Measurements from ENCODE around the gene MUC5B.

MUC5B gene

DNA sequence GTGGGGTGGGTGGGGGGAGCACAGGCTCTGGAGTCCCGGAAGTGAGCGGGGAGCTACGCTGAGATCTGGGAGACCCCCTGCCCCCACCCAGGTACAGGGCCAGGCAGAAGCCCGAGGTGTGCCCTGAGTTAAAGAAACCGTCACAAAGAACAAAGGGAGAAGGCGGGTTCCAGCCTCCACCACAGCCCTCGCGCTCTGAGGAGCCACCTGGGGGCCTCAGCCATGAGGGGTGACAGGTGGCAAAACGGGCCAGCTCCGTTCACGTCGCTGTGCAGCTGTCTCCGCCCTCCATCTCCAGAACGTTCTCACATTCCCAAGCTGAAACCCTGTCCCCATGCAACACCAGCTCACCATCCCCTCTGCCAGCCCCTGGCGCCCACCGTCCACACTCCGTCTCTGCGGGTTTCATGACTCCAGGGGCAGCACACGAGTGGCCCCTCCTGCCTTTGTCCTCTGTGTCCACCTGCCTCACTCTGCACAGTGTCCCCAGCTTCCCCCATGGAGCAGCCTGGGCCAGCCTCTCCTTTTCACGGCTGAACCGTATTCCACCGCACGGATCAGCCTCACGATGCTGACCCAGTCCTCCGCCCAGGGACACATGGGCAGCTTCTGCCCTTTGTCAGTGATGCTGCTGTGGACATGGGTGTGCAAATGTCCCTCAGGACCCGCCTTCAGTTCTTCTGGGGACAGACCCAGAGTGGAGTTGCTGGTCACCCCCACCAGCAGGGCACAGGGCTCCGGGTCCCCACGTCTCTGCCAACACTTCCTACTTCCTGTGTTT lies 1.7 kb upstream of the MUC5B start:
- Histone ChIP-seq H3K9me3 (ENCODE audit: low read length) (no peaks in the 10 kb centered on the region), H3K9ac (ENCODE audit: low read length) (no peak overlapping the region), H3K9me2 (ENCODE audit: low read depth, low read length) (no peaks in the 10 kb centered on the region), H2AFZ (ENCODE audit: low read length) (no peak overlapping the region), H3K4me3 (ENCODE audit: low read depth, low read length, poor library complexity, severe bottlenecking) (no peak overlapping the region), H4K20me1 (ENCODE audit: insufficient read depth, low read length) (no peaks in the 10 kb centered on the region), H3K79me2 (ENCODE audit: insufficient read depth, low read length) (no peaks in the 10 kb centered on the region), H3F3A (ENCODE audit: insufficient read depth, low read length) (no peaks in the 10 kb centered on the region), H3K4me2 (ENCODE audit: low read length) (no peak overlapping the region), H3K4me1 (ENCODE audit: insufficient read depth, low read length, severe bottlenecking) (no peaks in the 10 kb centered on the region), H3K27ac (ENCODE audit: low read depth, low read length, poor library complexity, severe bottlenecking) (no peak overlapping the region), H3K27me3 (ENCODE audit: insufficient read depth, low read length) (no peaks in the 10 kb centered on the region), H3K36me3 (ENCODE audit: insufficient read depth, low read length) (no peaks in the 10 kb centered on the region)
- no peak for TF ChIP-seq EZH2 (IDR thresholded peaks at IDR 0.05; ENCODE audit: borderline replicate concordance, low read length)
- TF ChIP-seq, protein P1, sequence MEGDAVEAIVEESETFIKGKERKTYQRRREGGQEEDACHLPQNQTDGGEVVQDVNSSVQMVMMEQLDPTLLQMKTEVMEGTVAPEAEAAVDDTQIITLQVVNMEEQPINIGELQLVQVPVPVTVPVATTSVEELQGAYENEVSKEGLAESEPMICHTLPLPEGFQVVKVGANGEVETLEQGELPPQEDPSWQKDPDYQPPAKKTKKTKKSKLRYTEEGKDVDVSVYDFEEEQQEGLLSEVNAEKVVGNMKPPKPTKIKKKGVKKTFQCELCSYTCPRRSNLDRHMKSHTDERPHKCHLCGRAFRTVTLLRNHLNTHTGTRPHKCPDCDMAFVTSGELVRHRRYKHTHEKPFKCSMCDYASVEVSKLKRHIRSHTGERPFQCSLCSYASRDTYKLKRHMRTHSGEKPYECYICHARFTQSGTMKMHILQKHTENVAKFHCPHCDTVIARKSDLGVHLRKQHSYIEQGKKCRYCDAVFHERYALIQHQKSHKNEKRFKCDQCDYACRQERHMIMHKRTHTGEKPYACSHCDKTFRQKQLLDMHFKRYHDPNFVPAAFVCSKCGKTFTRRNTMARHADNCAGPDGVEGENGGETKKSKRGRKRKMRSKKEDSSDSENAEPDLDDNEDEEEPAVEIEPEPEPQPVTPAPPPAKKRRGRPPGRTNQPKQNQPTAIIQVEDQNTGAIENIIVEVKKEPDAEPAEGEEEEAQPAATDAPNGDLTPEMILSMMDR (IDR thresholded peaks at IDR 0.05; ENCODE audit: low read length): no peak

DNA sequence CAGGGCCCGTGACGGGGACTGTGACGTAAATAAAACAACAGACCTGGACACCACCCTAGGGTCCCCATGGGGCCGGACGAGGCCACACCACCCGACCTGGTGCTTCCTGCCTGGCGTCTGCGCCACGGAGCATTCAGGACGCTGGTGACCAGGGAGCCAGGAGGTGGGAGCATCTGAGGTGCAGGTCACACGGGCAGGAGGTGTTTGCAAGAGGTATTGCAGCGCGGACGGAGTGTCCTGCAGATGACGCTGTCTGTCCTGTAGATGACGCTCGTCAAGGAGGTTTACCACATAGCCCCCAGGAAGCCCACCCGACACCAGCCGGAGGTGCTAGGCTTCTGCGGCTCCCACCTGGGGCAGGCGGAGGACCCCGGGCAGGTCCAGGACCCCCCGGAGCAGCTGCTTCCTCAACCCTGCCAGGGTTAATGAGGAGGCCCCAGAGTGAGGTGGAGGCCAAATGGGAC lies 986 bp upstream of the MUC5B start:
- no peak overlapping the region for H3K27ac ChIP-seq (ENCODE audit: low read depth, low read length, poor library complexity, severe bottlenecking)
- no peaks in the 10 kb centered on the region for H3K4me1 ChIP-seq (ENCODE audit: insufficient read depth, low read length, severe bottlenecking)
- H3K9me3 ChIP-seq (ENCODE audit: low read length): no peaks in the 10 kb centered on the region
- no peaks in the 10 kb centered on the region for H3F3A ChIP-seq (ENCODE audit: insufficient read depth, low read length)
- no peaks in the 10 kb centered on the region for H3K27me3 ChIP-seq (ENCODE audit: insufficient read depth, low read length)
- no peaks in the 10 kb centered on the region for H3K36me3 ChIP-seq (ENCODE audit: insufficient read depth, low read length)
- no peaks in the 10 kb centered on the region for H3K79me2 ChIP-seq (ENCODE audit: insufficient read depth, low read length)
- no peak overlapping the region for H3K4me2 ChIP-seq (ENCODE audit: low read length)
- no peak overlapping the region for H3K9ac ChIP-seq (ENCODE audit: low read length)
- TF ChIP-seq, protein P1 (IDR thresholded peaks at IDR 0.05; ENCODE audit: low read length): no peak
- no peak for TF ChIP-seq EZH2 (IDR thresholded peaks at IDR 0.05; ENCODE audit: borderline replicate concordance, low read length)
- no peaks in the 10 kb centered on the region for H4K20me1 ChIP-seq (ENCODE audit: insufficient read depth, low read length)
- H2AFZ ChIP-seq (ENCODE audit: low read length): no peak overlapping the region
- H3K4me3 ChIP-seq (ENCODE audit: low read depth, low read length, poor library complexity, severe bottlenecking): no peak overlapping the region
- H3K9me2 ChIP-seq (ENCODE audit: low read depth, low read length): no peaks in the 10 kb centered on the region

DNA sequence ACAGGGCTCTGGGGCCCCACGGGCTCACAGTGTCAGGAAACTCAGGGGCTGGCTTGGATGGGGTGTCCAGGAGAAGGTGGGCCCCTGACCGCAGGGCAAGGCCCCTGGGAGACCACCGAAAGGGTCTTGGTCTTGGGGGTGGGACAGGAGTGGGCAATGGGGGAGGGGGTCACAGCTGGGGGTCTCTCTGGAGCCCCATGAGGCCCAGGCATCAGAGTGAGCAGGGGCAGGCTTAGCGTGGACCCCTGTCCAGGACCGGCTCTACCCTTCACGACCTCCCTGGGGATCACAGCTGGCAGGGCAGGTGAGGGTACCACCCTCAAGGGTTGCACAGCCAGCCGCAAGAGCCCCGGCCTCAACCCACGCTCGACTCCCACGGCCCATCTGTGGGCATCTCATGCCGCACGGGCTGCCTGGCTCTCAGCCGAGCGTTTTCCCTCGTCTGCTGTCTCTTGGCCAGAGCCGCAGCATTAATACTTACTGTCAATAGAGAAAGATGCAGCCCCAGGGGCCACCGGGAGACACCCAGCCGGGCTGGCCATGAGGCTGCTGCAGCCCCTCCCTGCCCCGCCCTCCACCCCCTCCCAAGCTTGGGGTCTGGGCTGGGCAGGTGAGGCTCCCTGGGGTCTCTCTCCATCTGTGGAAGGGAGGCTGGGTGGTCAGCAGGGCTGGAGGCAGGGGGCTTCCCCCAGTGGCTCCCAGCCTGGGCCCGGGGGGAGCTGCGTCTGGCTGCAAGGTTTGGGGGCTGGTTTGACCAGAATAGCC lies 662 bp downstream of the MUC5B start:
- Histone ChIP-seq H3K79me2 (ENCODE audit: insufficient read depth, low read length) (no peaks in the 10 kb centered on the region), H2AFZ (ENCODE audit: low read length) (no peak overlapping the region), H3K4me3 (ENCODE audit: low read depth, low read length, poor library complexity, severe bottlenecking) (no peak overlapping the region), H3K4me1 (ENCODE audit: insufficient read depth, low read length, severe bottlenecking) (no peaks in the 10 kb centered on the region), H3K9me2 (ENCODE audit: low read depth, low read length) (no peaks in the 10 kb centered on the region), H4K20me1 (ENCODE audit: insufficient read depth, low read length) (no peaks in the 10 kb centered on the region), H3K27ac (ENCODE audit: low read depth, low read length, poor library complexity, severe bottlenecking) (no peak overlapping the region), H3K9me3 (ENCODE audit: low read length) (no peaks in the 10 kb centered on the region), H3K4me2 (ENCODE audit: low read length) (no peak overlapping the region), H3K36me3 (ENCODE audit: insufficient read depth, low read length) (no peaks in the 10 kb centered on the region), H3K9ac (ENCODE audit: low read length) (no peak overlapping the region), H3F3A (ENCODE audit: insufficient read depth, low read length) (no peaks in the 10 kb centered on the region), H3K27me3 (ENCODE audit: insufficient read depth, low read length) (no peaks in the 10 kb centered on the region)
- TF ChIP-seq, protein P1 (IDR thresholded peaks at IDR 0.05; ENCODE audit: low read length): no peak
- no peak for TF ChIP-seq EZH2 (IDR thresholded peaks at IDR 0.05; ENCODE audit: borderline replicate concordance, low read length)

All from OCI-LY1 (cell line).